COLO668 (cell line): Measurements from ENCODE around the gene BFSP1.
A peak's percentile ranks its signal among the peaks of the same experiment; 100 is the strongest.

Experiments
- DNase-seq: peaks from one replicate; lab custom pipeline; 2025; ENCODE audit not compliant: unreplicated experiment; lab: John Stamatoyannopoulos, UW

Gene BFSP1

DNA sequence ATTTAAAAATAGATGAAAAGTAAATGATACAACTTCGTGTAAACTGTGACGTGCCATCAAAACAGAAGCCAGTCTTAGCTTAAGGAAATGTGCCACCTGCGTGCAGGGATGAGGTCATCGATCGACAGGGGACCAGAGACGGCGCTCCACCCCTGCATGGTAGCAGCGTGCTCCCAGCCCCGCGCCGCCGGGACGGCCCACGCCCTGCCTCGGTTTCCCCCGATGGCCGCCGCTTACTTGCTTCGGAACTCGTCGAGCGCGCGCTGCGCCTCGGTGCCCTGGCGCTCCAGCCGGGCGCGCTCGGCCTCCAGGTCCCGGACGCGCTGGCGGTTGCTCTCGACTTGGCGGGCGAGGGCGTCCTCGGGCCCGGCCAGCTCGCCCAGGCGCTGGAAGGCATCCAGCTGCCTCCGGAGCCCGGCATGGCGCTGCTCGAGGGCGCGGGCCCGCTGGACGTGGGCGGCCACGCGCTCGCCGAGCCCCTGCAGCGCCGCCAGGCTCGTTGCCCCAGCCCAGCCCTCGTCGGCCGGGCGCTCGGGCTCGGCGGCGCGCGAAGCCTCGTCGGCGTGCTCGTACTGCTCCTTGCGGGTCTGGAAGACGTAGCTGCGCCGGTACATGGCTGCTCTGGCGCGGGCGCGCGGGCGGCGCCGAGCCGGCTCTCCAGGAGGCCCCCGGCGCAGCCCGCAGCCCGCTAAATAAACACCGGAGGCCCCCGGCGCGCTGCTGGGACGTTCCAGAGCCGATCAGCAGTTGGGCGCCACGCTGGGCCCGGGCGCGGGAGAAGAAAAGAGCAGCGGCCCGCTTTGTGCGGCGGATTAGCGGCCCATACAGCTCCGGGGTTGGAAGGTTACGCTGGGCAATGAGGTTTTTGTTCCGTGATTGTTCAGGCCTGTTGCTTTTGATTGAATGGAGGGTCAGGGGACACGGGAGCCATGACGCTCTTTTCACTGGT, at the start of gene BFSP1:
BFSP1 (minus strand) TSS at position 664 of the 949 bp plus-strand sequence; CDS start at position 614, 50 bp downstream.
- peak; percentile 90 for DNase-seq

DNA sequence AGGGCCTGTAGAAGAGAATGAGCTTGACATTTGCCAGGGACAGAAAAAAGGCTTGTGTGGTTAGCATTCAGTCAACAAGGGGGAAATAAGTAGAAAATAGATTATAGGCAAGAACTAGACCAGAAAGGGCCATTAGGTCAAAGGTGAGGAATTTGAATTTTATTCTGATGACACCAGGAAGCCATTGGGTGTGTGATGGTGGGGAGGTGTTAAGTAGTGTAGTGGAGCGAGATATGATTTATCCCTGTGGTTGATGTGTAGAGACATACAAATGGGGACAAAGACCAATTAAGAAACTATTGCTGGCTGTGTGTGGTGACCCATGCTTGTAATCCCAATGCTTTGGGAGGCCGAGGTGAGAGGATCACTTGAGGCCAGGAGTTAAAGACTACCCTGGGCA, 49.7 kb upstream of the BFSP1 start:
- DNase-seq: no peak

- no peak for DNase-seq
These were observed 48.3 kb upstream of the BFSP1 start for GRCh38 chr20:17579369-17580039.

GRCh38 chr20:17576215-17576614, 45.0 kb upstream of the BFSP1 start:
- no peak for DNase-seq

DNA sequence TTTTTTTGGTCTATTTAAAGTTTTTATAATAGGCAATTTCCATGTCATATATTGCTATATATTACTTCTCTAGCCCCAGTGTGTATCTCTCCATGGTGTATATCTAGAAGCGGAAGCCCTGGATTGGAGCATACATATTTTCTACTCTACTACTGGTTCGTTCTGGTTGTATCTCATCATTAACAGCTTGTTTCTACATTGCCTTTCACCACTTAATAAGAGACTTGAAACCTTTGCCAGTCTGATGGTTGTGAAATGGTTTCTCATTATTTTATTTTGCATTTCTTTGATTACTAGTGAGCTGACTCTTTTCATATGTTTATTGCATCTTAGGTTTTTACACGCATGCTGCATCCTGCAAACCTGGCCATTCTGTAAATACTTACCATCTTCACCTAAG, 42.3 kb upstream of the BFSP1 start:
- DNase-seq: no peak

- peak; percentile 22 for DNase-seq
These were observed 41.0 kb upstream of the BFSP1 start for GRCh38 chr20:17572034-17572638.

GRCh38 chr20:17571153-17571527, 40.0 kb upstream of the BFSP1 start:
- no peak for DNase-seq

- peak; percentile 69 for DNase-seq
These were observed 39.4 kb upstream of the BFSP1 start for GRCh38 chr20:17570347-17571152.

GRCh38 chr20:17569616-17570346, 38.6 kb upstream of the BFSP1 start, which contains the start of gene DSTN:
DSTN (plus strand) TSS chr20:17570075; CDS start chr20:17570209, 134 bp downstream.
- peak; percentile 97 for DNase-seq

DNA sequence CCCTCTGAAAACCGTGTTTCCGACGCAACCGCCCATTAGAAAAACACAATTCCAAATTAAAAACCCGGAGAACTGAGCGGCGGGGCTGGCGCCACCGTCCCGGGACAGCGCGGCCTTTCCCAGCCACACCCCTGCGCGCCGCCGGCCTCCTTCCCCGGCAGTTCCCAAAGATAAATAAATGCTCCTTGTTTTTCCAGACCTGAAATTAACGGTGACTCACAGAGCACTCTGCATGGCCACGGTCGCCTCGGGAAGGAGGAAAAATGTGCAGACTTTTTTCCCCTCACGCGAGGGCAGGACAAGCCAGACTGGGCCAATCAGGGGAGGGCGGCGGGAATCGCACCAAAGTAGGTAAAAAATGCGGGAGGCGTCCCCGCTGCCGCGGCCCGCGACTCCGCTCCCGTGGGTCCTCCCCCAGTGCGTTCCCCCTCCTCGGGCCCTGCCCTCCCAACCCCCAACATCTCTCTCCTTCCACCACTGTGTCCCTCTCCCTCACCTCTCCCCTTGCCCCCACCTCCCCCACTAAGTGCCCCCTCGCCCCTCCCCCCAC, 37.9 kb upstream of the BFSP1 start:
- DNase-seq: peak; percentile 74

- no peak for DNase-seq
These were observed 37.0 kb upstream of the BFSP1 start for GRCh38 chr20:17568045-17568788.

- DNase-seq: no peak
These were observed 35.2 kb upstream of the BFSP1 start for GRCh38 chr20:17566345-17566744.

- DNase-seq: no peak
These were observed 34.1 kb upstream of the BFSP1 start for GRCh38 chr20:17565169-17565845.

GRCh38 chr20:17562804-17563305, 31.7 kb upstream of the BFSP1 start:
- DNase-seq: no peak

- DNase-seq: no peak
These were observed 29.3 kb upstream of the BFSP1 start for GRCh38 chr20:17560344-17561074.

DNA sequence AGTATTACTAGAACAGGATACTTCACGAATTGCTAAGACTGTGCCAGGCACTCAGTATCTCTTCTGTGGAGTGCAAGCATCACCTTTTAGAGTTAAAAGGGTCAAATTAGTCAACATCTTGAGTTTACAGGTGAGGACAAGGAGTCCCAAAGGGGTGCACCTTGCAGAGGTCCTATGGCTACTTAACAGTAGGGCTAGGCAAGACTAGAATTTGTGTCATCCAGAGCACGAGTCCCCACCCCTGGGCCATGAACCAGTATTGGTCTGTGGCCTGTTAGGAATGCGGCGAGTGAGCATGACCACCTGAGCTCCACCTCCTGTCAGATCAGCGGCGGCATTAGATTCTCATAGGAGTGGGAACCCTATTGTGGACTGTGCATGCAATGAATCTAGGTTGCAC, 28.2 kb upstream of the BFSP1 start:
- DNase-seq: no peak

GRCh38 chr20:17558941-17559304, 27.7 kb upstream of the BFSP1 start:
- DNase-seq: no peak
